GM18526 (cell line): ENCODE results near the gene SDK1.

Source experiments
- POLR2A ChIP-seq: IDR thresholded peaks from 3 replicates; pipeline ENCODE4 v1.6.1; 2011; ENCODE audit not compliant: insufficient read length; ENCODE audit errors: extremely low read depth

SDK1 gene

DNA sequence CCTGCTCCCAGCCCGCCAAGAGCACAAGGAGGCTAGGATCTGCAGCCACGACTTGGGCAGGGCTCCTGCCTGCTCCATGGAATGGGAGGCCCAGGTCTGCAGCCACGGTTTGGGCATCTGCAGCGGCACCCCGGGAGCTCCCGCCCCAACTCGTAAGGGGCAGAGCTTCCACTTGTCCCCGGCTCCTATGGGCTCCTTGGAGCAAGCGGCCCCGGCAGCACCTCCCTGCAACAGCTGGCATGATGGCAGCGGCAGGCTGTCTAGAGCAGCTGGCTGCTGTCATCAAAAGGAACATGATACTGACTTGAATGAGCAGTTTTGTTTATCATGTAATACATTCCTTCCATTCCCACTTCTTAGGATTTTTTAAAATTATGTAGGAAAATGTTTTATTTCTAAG is 697.0 kb downstream of the SDK1 start:
- TF ChIP-seq POLR2A: no peak

DNA sequence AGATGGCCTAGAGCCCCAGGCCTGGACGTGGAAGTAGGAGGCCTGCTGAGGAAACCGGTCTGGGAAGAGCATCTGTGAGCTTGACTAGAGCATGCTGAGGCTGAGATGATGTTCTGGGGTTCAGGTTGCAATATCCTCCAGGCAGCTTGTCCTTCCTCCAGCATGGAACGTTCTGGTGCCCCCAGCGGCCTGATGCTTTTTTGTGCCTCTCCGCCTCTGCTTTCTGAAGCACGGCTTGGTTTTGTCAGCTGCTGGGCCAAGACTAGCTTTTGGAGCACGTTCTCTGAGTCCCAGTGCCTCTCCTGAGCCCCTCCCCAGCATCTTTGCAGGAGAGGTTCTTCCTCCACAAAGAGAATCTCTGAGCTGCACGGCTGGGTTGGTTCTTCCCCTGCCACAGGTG is 699.1 kb downstream of the SDK1 start:
- no peak for TF ChIP-seq POLR2A

DNA sequence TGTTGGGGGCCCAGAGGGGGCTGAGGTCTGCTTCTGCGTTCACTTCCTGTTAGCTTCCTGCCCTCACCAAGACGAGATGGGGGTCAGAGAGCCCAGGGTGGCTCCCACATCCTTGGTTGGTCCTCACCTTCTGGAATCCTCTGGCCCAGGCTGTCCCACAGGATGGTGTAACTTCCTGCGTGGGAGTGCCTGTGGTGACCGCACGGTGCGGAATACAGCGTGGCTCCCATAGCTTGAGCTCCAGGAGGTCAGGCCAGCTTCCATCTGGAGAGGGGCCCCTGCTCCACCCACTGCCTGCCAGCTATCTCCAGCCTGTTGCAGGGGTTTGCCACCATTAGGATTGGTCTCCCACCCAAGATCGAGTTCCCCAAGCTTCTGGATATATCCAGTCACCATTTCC is 699.9 kb downstream of the SDK1 start:
- no peak for TF ChIP-seq POLR2A

DNA sequence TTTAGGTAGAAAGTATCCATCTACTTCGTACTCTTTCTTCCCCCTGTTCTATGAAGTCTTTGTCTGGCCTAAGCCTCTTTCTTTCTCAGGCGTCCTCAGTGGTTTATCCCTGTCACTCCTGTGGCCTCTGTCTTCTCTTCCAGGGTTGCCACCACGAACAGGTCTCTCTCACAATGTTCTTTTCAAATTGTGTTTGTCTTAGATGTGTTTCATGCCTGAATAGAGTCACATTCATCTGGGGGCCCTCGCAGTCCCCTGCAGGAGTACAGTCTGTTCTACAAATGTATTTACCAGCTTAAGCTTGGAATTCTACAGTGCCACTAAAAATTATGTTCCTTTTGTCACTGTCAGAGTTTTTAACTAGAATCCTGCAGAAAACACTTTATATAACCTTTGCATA is 700.7 kb downstream of the SDK1 start:
- TF ChIP-seq POLR2A: no peak

DNA sequence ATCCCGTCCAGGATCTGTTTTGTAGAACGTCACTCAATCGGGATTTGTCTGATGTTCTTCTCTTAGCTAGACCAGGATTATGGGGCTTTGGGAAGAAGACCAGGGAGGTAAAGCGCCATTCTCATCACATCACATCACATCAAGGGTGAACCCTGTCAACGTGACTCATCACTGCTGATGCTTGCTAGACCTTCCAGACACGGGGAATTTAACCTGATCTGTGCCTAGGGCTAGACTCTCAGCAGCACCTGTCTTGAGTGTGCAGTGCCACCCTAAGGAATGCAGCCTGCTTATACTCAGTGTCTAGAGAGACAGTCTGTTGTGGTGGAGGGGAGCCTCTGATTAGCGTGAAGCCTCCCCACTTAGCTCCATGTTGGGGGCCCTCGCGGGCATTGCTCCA is 702.5 kb downstream of the SDK1 start:
- no peak for TF ChIP-seq POLR2A

DNA sequence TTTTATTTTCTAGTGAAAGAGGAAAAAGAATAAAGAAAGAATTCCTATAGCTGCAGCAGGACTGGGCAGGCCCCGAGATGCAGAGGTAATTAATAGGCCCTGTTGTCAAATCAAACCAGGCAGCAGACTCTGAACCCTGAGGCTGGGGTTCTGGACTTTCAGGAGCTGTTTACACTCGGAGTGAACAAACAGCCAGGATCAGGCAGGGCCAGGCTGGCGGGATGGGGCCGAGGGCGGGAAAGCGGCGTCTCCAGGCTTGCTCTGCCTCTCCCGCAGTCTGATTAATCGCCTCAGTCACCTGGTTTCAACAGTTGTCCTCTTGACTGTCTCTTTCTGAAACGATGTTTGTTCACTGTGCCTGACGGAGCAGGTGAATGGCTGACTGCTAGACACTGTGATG is 705.6 kb downstream of the SDK1 start:
- TF ChIP-seq POLR2A: no peak

- no peak for TF ChIP-seq POLR2A
Measured at GRCh38 chr7:4009211-4010060, 708.4 kb downstream of the SDK1 start.

- no peak for TF ChIP-seq POLR2A
Measured at GRCh38 chr7:4010061-4010605, 709.1 kb downstream of the SDK1 start.

- TF ChIP-seq POLR2A: no peak
Measured at GRCh38 chr7:4010923-4011656, 710.0 kb downstream of the SDK1 start.

DNA sequence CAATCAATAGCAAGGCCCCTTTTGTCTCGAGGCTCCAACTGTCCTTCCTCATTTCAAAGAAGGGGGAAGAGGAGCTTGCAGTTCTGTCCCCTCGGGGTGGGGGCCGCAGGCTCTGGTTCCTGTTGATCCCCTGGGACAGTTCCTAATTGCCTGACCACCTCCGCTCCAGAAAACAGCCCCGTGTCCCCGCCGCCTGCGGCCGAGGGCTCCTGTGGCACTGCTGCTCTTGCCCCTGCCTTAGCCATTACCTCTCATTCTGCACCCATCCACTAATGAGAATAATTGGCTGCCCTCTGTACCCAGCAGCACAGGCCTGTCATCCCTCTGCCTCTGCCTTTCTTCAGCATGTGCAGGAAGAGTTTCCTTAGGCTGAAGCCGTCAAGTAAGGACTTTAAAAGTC is 712.7 kb downstream of the SDK1 start:
- TF ChIP-seq POLR2A: no peak

GRCh38 chr7:4014346-4015050 is 713.4 kb downstream of the SDK1 start:
- no peak for TF ChIP-seq POLR2A

- no peak for TF ChIP-seq POLR2A
Measured at GRCh38 chr7:4015371-4015770, 714.3 kb downstream of the SDK1 start.

DNA sequence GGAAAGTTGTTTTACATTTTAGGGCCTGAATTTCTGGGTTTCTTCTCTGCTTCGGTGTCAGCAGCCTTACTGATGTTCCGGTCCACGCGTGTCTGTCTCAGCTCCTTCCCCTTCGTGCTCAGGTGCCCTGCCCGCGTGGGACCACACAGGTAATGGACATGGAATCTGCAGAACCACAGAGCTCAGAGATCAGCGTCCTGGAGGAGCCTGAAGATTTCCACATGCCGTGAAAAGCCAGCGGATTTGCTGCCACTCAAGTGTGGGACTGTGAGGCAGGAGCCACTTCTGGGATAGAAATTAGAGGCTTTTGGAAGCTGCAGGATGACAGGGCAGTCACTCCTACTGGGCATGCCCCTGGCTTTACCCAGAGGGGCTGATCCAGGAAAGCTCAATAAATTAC is 714.9 kb downstream of the SDK1 start:
- TF ChIP-seq POLR2A: no peak

GRCh38 chr7:4017081-4017480 is 716.0 kb downstream of the SDK1 start:
- TF ChIP-seq POLR2A: no peak

GRCh38 chr7:4017785-4018184 is 716.7 kb downstream of the SDK1 start:
- TF ChIP-seq POLR2A: no peak
